Activated CD4-positive, alpha-beta T cell treated with anti-CD3 and anti-CD28 coated beads, Interleukin-2, amount 50 U/mL, for 1 hour (primary cell): ENCODE measurements around the gene SOX18.
A peak's percentile ranks its signal among the peaks of the same experiment; 100 is the strongest.

Experiments used
- DNase-seq: peaks from one replicate; pipeline ENCODE4 v3.0.0-alpha.2; 2020

The SOX18 gene

DNA sequence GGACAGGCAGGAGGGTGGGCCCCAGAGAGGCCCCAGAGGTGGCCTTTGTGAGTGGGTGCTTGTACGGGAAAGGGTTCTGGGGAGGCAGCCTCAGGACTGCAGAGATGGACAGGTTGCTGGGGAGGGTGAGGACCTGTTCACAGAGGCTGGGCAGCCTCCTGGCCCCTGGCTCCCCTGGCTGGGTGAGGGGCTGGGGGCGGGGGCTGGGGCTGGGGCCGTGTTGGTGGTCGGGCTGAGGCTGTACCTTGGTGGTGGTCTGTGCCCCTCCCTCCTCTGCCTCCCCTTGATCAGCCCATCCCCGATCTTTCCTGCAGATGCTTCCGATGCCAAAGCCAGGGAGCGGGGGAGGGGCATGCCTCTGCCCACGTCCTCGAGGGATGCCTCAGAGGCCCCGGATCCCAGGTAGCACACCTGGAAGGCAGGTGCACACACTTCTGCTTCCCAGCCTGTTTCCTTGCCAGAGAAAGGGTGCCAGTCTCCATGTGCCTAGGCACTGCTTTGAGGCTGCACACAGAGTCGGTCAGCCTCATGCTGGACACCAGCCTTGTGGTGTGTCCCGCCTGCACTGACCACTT, 18.4 kb upstream of the SOX18 start:
- no peak for DNase-seq

DNA sequence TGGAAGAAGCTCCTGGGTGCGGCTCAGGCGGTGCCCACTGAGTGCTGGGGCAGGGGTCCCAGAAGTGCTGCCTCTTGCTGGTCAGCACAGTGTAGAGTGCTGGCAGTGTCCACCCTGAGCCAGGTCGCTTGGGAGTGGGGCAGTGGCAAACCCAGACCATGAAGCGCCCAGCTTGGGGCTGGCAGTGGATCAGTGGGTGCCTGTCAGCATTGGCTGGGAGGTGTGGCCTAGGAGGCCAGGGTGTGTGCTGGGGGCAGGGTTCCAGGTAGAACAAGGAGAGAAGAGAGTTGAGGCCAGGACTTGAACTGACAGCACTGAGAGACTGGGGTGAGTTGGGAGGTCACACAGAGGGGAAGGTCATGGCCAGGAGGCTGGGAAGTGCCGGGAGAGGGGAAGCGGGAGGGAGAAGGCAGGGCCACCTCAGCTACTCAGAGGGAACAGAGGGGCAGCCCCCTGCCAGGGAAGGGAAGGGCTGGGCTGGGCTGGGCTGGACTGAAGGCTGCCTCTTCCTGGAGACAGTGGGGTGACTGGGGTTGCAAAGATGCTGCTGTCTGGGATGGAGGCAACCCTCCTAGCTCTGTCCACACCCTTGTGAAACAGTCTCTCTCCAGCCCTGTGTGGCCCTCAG, 17.7 kb upstream of the SOX18 start:
- no peak for DNase-seq

DNA sequence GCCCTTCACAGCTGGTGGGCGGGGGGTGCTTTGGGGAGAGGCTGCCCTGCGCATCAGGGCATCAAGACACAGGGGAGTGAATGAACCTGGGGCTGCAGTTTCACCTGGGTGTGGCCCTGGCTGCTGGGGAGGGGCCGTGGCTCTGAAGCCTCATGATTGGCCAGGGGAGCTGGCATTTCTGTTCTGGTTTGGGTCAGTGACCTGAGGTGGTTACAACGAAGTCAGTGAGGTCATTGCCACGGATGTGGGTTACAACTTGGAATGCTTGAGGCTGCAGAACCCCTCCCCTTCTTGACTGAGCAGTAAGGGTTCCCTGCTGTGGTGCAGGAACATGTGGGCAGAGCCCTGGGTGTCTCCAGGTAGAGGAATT, 16.5 kb upstream of the SOX18 start:
- DNase-seq, result peak; percentile 39

DNA sequence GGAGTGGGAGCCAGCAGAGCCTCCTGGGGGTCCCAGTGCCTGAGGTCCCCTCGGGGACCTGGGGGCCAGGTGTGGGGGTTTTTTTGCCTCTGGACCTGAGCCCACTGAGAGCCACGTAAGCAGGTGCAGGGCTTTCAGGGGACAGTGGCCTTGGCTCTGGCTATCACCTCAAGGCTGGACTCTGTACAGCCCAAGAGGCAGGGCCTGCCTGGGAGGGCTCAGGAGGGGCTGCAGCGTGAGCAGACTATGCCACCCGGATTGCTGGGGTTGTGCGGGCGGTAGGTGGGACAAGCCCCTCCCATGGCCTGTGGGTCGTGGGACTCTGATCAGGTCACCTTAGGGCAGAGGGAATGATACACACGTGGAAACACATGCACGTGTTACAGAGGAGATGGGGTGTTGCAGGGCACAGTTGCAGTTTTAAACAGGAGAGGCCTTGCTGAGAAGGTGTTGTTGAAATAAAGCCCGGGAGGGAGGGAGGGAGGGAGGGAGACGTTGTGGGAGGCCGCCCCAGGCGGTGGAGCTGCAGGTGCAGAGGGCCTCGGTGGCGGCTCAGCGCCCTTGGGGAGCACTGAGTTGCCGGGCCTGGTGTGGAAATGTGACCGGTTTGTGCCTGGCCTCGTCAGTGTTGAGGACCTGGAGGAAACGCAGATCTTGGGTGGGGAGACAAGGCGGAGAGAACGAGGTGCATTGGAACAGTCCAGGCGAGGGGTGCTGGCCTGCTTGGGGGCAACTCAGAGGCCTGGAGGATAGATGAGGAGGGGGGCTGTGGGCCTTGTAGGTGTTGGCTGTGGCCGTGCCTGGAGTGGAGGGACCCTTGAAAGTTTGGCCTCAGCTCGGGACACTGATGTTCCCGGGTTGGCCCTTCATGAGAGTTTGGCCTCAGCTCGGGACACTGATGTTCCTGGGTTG, 15.9 kb upstream of the SOX18 start:
- DNase-seq, result no peak

DNA sequence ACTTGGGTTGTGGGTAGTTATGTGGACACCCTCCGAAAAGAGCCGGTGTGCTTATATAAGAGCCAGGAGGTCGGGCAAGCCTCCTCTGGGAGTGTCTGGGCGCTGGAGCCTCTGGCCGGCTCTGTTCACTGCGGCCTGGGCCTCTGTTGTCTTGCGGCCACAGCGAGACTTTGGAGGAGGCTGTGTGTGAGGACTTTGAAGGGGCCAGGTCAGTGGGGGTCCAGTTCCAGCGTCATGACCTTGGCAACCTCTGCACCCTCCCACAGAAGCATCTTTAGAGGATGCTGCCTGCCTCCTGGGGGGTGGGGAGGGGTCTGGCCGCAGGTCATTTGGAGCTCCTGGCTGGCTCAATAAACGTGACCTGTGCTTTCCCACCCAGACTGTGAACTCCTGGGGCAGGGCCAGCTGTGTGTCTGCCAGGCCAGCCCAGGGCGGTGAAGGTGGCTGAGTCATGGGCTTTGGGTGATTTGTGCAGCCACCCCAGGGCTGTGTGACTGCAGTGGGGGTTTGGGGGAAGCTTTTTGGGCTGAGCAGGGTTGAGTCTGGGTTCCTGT, 14.8 kb upstream of the SOX18 start:
- no peak for DNase-seq

DNA sequence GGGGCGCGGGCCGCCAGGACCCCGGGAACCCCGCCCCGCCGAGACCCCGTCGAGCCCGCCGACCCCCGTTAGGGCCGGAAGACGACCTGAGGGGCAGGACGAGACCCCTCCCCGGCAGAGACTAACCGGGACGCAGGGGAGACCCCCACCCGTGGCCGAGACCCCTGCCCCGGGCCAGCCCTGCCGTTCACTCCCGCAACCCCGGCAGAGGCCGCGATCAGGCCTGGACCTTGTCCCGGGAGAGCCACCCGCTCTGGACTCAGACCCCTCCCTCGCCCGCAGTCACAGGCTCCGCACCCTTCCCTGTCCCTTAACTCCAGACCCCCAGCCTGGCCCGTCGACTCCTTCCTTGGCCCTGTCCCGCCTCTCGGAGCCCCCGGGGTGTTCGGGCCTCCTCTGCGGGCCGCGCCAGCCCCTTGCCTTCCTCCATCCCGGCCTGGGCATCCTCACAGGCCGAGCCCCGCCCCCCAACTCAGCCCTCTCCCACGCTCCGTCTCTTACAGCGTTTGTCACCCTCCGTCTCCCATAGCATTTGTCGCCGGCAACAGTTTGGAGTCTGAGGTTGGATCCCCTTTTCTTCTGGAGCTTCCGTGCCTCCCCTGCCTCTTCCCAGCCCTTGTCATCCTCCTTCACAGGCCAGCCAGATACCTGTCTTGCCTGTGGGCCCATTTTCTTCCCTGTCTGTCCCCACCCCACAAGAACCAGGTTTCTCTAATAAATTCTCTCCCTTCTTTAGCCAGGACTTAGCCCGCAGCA, 14.1 kb upstream of the SOX18 start:
- no peak for DNase-seq

DNA sequence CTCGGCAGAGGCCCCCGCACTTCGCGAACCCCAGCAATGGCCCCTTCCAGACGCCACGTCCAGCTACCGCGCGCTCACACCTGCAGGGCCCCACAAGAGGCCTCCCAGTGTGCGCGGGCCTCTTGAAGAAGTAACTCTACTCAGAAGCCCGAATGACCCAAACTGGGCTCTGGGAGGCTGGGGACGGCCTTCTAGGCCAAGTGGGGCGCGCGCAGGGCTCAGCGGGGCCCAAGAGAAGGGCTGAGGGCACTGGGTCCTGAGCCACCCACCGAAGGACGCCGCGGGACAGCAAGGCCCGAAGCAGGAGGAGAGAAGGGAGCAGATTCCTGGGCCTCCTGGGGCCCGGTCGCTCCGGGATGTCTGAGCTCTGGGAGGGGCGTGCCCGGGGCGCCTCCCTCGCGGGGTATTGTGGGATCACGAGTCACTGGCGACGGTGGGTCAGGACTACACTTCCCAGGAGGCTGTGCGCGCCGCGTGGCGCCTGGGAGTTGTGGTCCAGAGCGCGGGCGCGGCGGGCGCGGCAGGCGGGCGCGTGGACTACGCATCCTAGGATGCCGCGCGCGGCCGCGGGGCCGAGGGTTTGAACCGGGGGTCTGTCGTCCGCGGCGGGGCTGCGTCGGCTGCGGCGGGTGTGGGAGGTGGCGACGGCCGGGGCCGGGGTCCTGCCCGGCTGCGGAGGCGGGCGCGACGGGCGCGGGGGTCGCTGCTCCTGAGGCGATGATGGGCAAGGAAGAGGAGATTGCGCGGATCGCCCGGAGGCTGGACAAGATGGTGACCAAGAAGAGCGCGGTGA, 13.4 kb upstream of the SOX18 start, which contains the start of gene TCEA2:
Gene TCEA2 (plus strand): TSS at position 603 of the 793 bp plus-strand sequence. CDS start 115 bp downstream, at position 718.
- peak; percentile 94 for DNase-seq

DNA sequence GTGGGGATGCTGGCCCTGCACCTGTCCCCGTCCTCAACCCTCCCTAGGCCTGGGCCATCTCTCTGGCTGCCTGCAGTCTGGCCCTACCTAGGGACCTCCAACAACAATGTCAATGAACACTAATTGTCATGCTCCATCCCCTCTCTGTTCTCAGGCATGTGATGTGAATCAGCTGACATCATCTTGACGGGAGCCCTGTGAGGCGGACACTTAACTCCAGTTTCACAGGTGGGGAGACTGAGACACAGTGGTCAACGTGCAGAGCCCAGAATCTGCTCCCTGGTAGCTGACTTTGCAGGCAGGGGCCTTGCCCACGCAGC, 12.8 kb upstream of the SOX18 start:
- no peak for DNase-seq

DNA sequence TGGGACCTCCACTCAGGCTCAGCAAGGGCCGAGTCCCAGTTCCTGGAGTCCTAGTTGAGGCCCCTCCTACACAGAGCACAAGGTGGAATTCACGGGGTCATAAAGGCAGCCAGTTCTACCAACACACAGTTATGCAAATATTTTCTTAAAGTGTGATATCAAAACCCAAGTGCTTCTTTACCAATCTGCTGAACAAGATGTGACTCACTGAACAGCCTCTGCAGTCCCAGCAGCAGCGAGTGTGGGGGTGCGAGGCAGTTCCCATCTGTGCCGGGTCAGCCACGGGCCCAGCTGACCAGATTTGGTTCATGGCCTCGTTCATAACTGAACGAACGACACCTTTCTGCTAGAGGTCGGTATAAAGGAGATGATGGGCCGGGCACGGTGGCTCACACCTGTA, 9.1 kb upstream of the SOX18 start:
- DNase-seq, result no peak

DNA sequence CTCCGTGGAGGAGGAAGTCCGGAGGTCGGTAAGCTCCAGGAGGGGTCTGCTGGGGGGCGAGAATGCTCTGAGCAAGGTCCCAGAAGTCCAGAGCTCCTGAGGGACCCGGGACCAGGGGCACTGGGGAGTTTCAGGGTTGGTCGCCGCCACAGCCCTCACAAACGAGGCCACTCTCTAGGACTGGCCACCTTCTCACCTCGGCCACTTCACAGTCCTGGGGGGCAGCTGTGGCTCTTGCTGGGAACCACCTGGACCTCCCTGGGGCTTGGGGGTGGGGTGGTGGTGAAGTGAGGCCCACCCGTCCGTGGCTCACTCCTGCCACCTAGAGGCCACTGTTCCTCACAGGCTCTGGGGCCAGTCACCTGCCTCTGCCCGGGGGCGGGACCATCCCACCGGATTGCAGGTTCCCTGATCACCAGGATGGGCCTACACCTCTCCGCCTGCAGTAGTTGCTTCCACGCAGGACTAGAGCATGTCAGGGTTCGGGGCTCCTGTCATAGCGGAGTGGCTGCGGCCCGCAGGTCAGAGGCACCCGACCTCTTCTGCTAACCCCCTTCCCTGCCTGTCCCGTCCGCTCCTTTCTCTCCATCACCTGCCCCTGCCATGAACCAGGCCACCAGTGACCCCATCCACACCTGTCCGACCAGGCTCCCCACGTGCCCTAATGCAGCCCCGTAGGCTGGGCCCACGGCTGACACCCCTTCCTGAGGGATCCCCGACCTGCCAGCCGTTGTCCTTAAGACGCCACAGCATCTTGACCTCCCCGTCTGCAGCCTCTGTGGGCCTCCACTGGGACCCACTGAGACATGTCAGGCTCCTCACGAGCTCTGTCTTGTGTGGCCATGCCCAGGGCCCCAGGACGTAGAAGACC, 8.4 kb upstream of the SOX18 start:
- DNase-seq, result peak; percentile 81

DNA sequence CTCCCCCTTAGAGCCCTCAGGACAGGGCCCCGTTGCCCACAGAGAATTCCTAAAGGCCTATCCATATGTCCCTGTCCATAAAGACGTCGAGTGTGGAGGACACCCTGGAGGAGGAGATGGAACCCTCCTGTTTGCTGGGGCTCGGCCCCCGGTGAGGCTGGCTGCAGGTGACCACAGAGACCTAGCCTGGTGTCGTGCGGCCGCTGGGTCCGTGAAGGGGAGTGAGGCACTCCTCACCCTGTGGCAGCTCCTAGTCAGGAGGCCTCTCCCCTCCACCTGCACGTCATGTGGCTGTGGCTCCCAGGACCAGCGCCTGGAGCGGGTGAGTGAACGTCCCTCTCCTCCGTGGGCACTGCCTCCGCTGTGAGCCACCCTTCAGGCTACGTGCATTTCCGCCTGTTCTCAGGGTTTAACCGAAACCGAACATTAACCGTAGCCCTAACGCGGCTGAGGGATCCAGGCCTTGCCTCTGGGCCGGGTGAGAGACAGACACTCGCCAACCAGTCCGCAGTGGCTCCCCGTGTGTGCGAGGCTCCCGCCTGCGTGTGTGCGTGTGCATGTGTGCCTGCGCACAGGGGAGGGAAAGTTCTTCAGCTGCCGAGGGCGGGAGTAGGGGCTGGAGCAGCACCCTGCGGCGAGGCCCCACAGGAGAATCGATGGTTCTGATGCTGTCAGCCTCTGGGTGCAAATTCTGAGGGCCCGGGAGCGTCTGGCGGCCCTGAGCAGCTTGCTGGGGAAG, 7.6 kb upstream of the SOX18 start:
- no peak for DNase-seq

DNA sequence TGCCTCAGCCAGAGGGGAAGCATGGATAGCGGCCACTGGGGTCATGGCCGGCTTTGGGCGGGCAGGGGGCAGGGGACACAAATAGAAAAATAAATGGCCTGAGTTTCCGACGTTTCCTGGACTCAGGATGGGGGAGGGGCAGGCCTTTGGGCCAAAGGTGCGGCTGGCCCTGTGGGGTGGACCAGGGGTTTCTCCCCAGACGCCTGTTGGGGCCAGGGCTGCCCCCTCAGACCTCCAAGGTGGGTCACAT, 7.1 kb upstream of the SOX18 start:
- DNase-seq, result no peak

DNA sequence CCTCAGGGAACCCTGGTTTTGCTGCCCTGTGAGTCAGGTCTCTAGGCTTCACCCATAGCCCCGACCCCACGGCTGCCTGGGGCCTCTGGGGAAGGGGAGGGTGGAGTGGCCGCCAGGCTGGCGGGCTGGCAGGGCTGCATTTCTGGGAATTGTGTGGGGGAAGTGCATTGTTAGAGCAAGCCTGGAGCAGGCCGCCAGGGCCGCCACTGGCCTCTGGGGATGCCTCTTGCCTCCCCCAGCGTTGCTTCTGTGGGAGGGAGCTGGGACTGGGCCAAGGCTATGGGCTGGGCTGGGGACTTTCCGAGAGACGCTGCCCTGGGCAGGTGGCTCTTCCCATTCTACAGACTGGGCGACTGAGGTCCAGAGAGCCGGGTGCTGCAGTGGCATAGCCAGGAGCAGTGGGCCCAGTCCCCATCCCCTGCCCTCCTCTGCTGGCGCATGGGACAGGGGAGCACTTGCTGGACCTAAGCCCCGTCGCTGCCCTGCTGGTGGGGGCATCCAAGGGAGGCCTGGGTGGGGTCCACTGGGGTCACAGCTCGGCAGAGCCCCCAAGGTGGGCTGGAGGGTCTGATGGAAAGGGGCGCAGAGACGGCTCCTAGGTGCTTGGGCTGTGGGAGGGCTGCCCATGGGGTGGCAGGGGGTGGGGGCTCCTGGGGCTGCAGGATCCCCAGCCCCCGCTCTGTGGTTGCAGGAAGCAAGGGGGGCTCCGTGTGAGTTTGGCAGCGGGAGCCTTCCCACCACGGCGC, 6.6 kb upstream of the SOX18 start:
- DNase-seq, result no peak

DNA sequence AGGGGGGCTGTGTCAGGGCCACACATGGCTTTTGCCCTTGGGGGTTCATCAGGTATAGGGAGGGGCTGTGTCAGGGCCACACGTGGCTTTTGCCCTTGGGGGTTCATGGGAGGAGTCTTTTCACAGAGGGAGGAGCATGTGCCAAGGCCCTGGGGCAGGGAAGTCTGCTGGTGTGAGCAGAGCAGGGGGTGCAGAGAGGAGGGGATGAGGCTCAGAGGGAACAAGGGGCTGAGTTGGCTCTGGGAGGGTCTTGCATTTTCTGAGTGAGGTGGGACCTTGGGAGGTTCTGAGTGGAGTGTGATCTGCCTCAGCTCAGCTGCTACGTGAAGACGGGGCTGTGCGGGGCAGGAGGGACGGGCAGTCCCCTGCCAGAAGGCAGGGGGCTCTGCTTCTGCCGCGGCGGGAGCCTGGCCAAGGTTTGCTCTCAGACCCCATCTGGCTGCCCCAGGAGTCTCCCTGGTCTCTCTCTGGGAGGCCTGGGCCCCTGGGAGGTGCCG, 6.0 kb upstream of the SOX18 start:
- no peak for DNase-seq

DNA sequence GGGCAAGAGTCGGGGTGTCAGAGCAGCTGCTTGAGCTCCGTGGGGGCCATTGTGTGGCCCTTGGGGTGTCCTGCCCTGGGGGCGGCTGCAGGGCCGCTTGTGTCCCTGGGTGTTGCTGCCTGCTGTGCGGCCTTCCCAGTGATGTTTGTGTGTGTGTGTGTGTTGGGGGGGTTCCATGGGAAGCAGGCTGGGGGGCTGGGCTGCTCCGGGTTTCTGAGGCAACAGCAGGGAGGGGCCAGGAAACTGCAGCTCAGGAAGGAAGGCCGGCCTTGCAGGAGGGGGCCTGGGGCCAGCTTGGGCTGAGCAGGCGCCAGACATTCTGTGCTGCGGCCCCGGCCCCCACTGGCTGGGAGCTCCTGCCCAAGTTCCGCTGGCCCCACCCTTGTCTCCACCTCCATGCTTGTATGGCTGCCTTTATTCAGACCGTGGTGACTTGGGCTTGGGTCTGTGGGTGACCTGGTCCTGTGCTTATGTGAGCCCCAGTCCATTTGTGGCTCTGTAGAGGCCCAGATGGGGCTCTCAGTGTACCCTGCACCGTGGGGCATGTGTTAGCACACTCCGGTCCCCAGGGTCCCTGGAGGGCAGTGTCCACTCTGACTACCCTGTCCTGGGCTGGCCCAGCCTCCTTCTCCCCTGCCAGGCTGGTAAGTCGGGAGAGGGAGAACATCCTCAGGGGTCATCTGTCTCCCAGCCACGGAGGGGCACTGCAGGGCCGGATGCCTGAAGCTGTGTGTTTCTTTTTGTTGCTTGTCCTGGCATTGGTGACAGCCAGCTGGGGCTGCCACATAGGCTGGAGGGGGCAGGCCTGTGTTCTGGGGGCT, 4.6 kb upstream of the SOX18 start:
- DNase-seq, result no peak

DNA sequence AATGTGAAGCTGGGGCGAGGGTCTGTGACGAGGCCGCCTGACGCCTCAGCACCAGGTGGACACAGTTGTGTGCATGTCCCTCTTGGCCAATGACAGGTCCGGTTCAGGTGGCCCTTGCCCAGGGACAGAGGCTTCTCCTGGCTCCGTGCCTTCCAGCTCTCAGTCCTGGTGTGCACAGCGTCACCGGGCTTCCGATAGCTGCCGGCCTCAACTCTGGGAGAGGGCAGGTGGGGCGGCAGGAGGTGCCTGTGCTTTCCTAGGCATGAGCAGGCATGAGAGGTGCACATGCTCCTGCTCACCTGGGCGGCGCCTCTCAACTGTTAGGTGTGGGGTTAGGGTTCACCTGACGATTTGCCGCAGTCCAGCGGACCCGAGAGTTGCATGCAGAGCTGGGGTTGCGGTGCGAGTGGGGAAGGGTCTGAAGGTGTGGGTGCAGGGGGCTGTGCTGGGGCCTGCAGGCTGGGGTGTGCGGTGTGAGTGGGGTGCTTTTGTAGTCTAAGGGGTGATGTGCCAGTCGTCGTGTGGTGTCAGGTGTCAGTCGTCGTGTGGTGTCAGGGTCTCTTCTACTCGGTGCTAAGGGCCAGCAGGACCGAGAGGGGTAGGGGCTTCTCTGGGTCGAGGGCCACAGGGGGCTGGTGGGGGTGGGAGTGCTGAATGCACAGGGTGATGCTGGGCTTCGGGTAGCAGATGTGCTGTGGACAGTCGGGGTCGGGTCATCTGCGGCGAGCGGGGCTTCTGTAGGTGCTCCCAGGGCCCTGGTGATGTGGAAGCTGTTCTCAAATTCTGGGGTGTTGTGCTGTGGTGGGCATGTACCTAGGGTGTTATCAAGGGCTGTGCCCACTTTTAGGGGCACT, 3.8 kb upstream of the SOX18 start:
- DNase-seq, result no peak

DNA sequence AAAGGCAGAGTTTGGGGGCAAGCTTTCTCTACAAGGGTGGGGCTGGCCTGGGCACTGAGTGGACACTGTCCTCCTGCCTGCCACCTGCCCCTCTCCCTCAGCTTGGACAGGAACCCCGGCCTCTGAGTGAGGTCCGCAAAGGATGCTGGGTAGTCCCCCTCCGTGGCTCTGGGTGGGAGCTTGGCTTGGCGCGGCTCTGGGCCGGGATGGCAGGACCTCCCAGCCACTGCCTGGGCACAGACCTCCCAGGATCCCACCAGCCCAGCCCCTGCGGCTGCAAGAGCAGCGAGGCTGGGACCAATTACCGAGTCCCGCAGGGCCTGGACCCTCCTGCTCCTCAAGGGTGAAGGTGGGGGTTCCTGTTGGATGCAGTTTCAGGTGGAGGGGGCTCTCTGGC, 2.9 kb upstream of the SOX18 start:
- DNase-seq, result no peak
